ENCODE measurements around the gene BMP4.

Gene BMP4

GRCh38 chr14:53963320-53964227 lies 6.9 kb upstream of the BMP4 start:
- DNase-seq, result no peak

DNA sequence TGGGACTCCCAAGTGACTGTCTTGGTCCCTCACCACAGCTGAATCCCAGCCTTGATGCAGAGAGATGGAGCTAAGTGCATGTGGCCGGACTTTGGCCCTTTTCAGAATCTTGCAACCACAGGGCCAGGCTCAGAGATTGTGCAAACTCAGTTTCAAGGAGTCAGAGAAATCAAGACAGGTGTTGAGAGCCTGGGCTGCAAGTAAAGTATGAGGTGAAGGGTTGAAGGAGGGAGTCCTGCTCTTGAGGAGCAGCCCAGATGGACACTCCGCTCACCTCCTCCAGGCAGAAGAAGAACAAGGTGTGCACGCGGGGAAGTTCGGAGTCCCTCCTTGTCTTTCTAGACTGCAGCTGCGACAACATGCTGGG lies 6.3 kb upstream of the BMP4 start:
- DNase-seq, result no peak

DNA sequence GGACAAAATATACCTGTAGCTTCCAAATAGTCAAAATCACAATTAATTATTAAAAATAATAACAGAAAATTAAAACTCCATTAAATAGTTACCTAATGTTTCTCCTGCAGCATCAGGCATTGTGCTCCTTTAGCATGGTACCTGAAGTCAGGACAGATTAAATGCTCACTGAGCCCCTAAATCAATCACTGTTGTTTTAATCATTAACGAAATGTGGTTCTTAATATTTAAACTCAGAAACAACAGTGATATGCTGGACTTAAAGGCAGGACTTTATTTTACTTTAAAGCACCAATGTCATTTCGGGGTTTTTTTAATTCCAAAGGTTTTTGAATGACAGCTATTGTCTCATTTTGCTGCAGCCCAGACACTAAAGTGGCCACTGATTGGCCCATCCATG lies 2.0 kb upstream of the BMP4 start:
- no peak for DNase-seq

DNA sequence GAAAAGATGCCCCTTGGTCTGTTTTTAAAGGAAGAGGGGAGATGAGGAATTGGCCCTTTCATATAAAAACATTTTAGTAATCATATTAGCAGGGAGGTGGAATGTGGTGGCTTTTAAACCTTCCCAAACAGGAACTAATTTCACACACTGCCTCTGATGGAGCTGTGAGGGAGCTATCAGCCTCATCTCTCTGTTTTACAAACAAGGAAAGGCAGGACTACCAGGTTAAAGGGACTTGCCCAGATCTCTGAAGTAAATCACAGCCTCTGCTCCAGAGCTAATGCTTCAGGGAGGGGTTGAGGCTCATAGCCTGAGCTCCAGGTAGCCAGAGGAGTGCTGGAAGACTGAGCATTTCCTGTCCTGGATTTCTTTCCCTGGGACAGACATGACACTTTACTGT lies 1.1 kb upstream of the BMP4 start:
- no peak for DNase-seq

GRCh38 chr14:53955671-53956426 lies 776 bp downstream of the BMP4 start:
- no peak for DNase-seq

- DNase-seq, result no peak
Observed at GRCh38 chr14:53955229-53955556, 1.4 kb downstream of the BMP4 start.

DNA sequence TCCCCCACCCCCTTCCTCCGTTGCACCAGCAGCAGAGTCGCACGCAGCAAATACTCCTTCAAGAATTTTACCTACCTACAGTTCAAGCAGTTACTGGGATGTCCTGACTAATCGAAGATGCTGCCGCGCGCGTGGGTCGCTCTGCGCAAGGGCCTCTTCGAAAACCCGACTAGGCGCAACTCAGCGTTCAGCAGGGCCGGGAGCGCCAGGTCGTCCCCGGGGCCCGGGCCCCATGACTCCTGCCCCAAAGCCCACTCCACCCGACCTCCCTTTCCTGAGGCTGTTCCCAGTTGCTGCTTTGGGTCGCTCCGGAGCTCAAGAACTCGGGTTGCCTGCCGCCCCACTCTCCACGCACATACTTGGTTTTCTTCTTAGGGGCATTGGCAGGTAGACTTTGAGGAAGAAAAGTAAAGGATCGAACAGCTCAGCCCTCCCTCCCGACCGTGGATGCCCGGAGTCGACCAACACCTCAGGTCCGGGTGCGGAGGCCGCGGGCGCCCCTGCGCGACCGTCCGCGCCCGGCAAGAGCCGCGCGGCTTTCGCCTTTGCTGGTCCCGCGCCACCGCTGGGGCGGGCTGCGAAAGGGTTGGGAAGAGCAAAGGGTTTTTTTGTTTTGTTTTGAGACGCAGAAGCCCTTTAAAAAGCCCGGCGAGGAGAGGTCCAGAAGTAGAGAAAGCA lies 1.9 kb downstream of the BMP4 start:
- DNase-seq, result no peak

DNA sequence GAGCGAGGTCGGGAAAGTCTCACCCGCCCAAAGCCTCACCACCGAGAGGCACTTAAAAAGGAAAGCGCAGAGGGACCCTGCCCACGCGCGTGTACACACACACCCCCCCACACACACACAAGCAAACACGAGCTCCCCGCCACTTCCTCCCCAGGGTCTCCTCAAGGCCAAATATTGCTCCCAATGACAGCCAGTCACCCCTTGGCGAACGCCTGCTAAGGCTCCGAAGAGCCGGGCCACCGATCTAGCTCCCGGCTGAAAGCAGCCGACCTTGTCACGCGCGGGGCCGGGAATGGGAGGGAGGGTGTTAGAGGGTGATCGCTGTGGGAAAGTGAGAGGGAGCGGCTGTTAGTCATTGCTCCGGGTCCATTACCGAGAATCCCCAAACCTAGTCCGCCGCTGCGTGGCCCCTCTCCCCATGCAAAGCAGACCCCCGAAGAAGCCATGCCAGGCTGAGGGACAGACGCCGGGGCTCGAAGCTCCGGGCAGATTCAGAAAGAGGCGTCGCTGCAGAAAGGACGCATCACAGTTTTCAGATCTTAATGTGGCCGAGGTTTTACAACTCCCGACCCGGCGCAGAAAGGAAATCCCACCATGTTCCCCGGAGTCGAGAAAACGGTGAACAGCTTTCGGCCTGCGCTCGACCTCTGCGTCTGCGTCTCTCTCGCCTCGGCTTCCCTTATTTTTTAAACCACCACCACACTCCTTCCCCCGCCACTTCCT lies 2.6 kb downstream of the BMP4 start:
- DNase-seq, result no peak

GRCh38 chr14:53953002-53953827 lies 3.4 kb downstream of the BMP4 start:
- no peak for DNase-seq

GRCh38 chr14:53952533-53952932 lies 4.1 kb downstream of the BMP4 start:
- DNase-seq, result no peak

GRCh38 chr14:53951627-53952303 lies 4.9 kb downstream of the BMP4 start:
- DNase-seq, result no peak

GRCh38 chr14:53951243-53951626 lies 5.4 kb downstream of the BMP4 start:
- DNase-seq, result no peak

DNA sequence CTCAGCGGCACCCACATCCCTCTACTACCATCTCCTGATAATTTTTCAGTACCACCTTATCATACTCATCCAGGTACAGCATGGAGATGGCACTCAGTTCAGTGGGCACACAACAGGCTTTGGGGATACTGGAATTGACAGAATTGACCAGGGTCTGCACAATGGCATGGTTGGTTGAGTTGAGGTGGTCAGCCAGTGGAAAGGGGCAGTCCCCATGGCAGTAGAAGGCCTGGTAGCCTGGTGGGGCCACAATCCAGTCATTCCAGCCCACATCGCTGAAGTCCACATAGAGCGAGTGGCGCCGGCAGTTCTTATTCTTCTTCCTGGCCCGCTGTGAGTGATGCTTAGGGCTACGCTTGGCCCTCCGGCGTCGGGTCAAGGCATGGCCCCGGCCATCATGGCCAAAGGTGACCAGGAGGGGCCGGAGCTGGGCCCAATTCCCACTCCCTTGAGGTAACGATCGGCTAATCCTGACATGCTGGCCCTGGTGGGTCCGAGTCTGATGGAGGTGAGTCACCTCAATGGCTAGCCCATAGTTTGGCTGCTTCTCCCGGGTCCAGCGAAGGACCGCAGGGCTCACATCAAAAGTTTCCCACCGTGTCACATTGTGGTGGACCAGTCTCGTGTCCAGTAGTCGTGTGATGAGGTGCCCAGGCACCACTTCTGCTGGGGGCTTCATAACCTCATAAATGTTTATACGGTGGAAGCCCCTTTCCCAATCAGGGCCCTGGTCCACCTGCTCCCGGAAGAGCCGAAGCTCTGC lies 6.4 kb downstream of the BMP4 start:
- no peak for DNase-seq

- no peak for DNase-seq
Observed at GRCh38 chr14:53949201-53949600, 7.4 kb downstream of the BMP4 start.

GRCh38 chr14:53948205-53948884 lies 8.3 kb downstream of the BMP4 start:
- DNase-seq, result no peak

GRCh38 chr14:53947452-53948204 lies 9.0 kb downstream of the BMP4 start:
- DNase-seq, result no peak

GRCh38 chr14:53947094-53947445 lies 9.6 kb downstream of the BMP4 start:
- DNase-seq, result no peak

GRCh38 chr14:53946404-53947093 lies 10.1 kb downstream of the BMP4 start:
- no peak for DNase-seq

- no peak for DNase-seq
Observed at GRCh38 chr14:53946071-53946403, 10.6 kb downstream of the BMP4 start.
